RWPE1 (cell line): ENCODE data around the gene IMMP1L.

Experiments
- CTCF ChIA-PET: fragments of 350-600 bp; sonication (Branson Sonifier 250); formaldehyde crosslinking; extraction: SDS; loops from one replicate; lab custom pipeline; 2021; lab: Yijun Ruan, JAX
- POLR2A ChIA-PET: fragments of 400-600 bp; formaldehyde crosslinking; extraction: SDS; loops from one replicate; lab custom pipeline; 2020; ENCODE audit warnings: antibody characterized with exemption; ENCODE audit not compliant: low non-redundant PET; lab: Yijun Ruan, JAX
- DNase-seq: peaks from one replicate; pipeline ENCODE4 v3.0.0; 2012; ENCODE audit warnings: low spot score
- H3K27ac ChIP-seq: fragments of 450-650 bp; 2 replicates; pipeline ENCODE4 v1.5.1; 2017
- TF ChIP-seq, protein P1 (sequence below): fragments of 450-650 bp; conservative IDR thresholded peaks from 2 replicates; pipeline ENCODE4 v1.5.1; 2017; ENCODE audit warnings: low read depth, mild to moderate bottlenecking

IMMP1L gene

DNA sequence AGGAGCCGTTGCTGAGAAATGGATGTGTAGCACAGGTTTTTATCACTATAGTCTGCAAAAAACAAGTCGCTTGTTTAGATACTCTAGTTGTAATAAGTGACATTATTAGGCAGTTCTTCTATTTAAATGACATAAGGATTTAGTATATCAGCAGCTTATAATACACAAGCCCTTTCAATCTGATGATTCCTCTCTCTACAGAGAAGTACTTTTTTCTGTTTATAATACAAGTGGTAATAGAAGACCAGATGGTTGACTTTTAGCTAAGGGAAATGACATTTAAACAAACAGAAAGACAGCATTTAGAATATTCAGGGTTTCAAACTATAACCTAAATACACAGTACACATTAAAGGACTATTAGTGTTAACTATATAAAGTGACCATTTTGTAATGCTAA lies 60.4 kb downstream of the IMMP1L start:
- ChIA-PET CTCF (no interaction called here), POLR2A (no interaction called here)
- no peak overlapping the region for H3K27ac ChIP-seq
- TF ChIP-seq, protein P1, sequence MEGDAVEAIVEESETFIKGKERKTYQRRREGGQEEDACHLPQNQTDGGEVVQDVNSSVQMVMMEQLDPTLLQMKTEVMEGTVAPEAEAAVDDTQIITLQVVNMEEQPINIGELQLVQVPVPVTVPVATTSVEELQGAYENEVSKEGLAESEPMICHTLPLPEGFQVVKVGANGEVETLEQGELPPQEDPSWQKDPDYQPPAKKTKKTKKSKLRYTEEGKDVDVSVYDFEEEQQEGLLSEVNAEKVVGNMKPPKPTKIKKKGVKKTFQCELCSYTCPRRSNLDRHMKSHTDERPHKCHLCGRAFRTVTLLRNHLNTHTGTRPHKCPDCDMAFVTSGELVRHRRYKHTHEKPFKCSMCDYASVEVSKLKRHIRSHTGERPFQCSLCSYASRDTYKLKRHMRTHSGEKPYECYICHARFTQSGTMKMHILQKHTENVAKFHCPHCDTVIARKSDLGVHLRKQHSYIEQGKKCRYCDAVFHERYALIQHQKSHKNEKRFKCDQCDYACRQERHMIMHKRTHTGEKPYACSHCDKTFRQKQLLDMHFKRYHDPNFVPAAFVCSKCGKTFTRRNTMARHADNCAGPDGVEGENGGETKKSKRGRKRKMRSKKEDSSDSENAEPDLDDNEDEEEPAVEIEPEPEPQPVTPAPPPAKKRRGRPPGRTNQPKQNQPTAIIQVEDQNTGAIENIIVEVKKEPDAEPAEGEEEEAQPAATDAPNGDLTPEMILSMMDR, result no peak
- DNase-seq, result no peak

DNA sequence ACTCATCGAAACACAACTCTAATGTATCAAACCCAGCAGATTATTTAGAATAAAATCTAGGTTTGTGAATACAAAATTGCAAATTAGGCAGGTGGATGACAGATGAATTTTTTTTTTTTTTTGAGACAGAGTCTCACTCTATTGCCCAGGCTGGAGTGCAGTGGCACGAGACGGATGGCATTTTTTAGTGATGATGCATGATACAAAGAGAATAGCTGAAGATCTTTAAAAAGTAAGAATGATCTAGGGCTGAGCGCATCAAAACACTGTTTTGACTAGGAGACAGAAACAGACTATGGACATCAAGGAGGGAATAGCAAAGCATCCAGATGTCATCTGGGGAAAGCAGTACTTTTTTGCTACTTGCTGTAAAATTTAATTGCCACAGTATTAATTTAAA lies 63.8 kb downstream of the IMMP1L start:
- CTCF ChIA-PET, result no interaction called here
- POLR2A ChIA-PET, result no interaction called here
- DNase-seq, result no peak
- no peak overlapping the region for H3K27ac ChIP-seq
- TF ChIP-seq, protein P1, result no peak

DNA sequence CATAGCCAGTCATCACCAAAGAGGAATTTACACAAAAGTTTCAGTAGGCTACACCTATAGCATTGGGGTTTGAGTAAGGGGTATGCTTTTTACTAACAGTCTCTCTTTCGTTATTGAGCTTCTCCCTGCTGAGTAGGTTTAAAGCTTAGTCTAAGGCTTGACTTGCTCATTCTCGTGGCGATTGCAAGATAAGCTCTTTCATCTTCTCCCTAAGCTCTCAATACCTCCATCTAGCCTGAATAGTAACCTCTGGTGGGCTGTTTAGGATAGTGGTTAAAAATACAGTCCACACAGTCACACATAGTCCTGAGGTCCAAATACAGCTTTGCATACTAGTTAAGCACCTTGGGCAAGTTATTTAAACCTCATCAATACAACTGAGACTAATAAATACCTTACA lies 65.6 kb downstream of the IMMP1L start:
- DNase-seq, result no peak
- CTCF ChIA-PET, result interaction anchor here (0.6 kb wide), 2 partner anchors 42 to 45 kb away, joined by 4 to 7 read pairs; no protein-coding TSS in a partner anchor
- H3K27ac ChIP-seq, result no peak overlapping the region
- POLR2A ChIA-PET, result no interaction called here
- TF ChIP-seq, protein P1, result no peak

DNA sequence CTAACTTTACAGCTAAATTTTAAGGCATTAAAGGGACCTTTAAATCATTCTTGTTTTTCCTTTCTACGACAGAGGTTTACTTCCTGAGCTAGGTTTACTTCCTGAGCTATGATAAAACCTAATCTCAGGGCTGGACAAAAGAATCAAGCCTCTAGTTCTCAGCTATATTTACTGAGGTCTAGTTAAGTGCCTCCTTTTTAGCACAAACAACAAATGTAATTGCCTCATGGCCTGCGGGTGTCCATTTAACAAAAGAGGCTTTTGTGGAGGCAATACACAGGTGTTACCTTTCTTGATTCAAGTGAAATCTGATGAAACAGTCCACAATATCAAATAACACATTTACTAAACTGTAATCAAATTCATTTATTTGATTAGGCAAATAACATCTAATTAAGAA lies 67.3 kb downstream of the IMMP1L start:
- H3K27ac ChIP-seq, result no peak overlapping the region
- TF ChIP-seq, protein P1, result no peak
- no peak for DNase-seq
- ChIA-PET POLR2A (no interaction called here), CTCF (no interaction called here)

DNA sequence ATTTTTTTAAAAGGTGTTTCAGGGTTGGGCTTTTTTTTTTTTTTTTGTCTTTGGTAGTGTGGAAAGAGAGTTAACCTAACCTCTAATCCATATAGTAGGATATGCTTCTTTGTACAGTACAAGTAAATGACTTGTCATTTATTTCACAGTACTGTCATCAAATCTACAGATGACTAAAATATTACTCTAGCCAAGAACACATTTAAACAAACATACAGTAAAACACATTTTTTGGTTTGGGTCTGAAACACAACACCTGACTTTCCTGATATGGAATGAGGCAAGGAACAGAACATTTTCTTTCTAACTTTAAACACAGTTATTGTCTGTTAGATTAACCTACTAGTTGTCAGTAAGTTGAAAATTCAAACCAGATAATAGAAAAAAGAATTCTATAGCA lies 68.1 kb downstream of the IMMP1L start:
- CTCF ChIA-PET, result no interaction called here
- TF ChIP-seq, protein P1, result no peak
- H3K27ac ChIP-seq, result no peak overlapping the region
- POLR2A ChIA-PET, result interaction anchor here (0.6 kb wide), 1 partner anchor 12 kb away, joined by 6 read pairs; no protein-coding TSS in a partner anchor
- DNase-seq, result no peak

DNA sequence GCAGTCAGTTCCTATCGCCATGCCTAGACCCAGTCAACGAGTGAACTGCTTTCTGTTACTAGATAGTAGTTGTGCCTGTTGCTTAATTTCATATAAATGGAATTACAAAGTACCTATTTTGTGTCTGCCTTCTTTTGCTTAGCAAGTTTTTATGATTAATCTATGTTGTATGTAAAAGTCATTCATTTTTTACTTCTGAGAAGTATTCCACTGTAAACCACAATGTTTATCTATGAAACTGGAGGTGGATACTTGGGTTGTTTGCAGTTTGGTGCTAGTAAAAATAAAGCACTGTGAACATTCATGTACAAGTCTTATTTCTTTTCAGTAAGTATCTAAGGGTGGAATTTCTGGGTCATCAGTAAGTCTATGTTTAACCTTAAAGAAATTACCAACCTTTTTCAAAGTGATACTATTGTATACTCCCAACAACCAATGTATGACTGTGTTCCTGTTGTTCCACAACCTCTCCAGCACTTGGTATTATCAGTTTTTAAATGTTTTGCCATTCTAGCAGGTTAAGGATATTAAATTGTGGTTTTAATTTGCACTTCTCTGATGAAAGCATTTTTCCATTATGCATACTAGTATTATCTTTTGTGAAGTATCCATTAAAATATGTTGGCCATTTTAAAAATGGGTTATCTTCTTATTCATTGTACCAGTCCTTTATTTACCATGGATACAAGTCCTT lies 71.5 kb downstream of the IMMP1L start:
- H3K27ac ChIP-seq, result no peak overlapping the region
- CTCF ChIA-PET, result interaction anchor here (0.6 kb wide), 1 partner anchor 42 kb away, joined by 4 read pairs; no protein-coding TSS in a partner anchor
- POLR2A ChIA-PET, result no interaction called here
- no peak for DNase-seq
- TF ChIP-seq, protein P1, result no peak
